Neutrophil (primary cell): ENCODE measurements around the gene MYOZ1.

Experiments used
- H3K27ac ChIP-seq: fragments of 200-600 bp; sonication (generic); 2 replicates; pipeline ENCODE4 v1.5.1; 2016; ENCODE audit warnings: mild to moderate bottlenecking, moderate library complexity
- H3K27me3 ChIP-seq: fragments of 200-600 bp; sonication (generic); 2 replicates; pipeline ENCODE4 v1.6.0; 2016; ENCODE audit warnings: mild to moderate bottlenecking
- H3K36me3 ChIP-seq: fragments of 200-600 bp; sonication (generic); 2 replicates; pipeline ENCODE4 v1.5.1; 2017
- H3K4me1 ChIP-seq, 2 experiments: fragments of 200-600 bp in 1 of 2; sonication (generic) in 1 of 2; 1 replicate in 1 of 2; 2 replicates in 1 of 2; pipeline versions ENCODE4 v1.5.1 to v1.6.1; 2013 to 2016; ENCODE audit warnings: low read depth in 1 of 2, low read length in 1 of 2, mild to moderate bottlenecking in 1 of 2, moderate library complexity in 1 of 2; ENCODE audit not compliant: control insufficient read depth in 1 of 2, insufficient read depth in 1 of 2
- H3K4me3 ChIP-seq, 2 experiments: fragments of 200-600 bp in 1 of 2; sonication (generic) in 1 of 2; 1 replicate in 1 of 2; 2 replicates in 1 of 2; pipeline ENCODE4 v1.5.1; 2013 to 2016; ENCODE audit warnings: low read depth in 1 of 2, low read length in 1 of 2, mild to moderate bottlenecking in 1 of 2, moderate library complexity in 1 of 2
- H3K9me3 ChIP-seq: fragments of 200-600 bp; sonication (generic); 2 replicates; pipeline ENCODE4 v1.5.1; 2016
- TF ChIP-seq, protein P1 (sequence below): fragments of 200-600 bp; sonication (generic); IDR thresholded peaks from 2 replicates; pipeline ENCODE4 v1.5.1; 2016; ENCODE audit warnings: antibody characterized with exemption

Gene MYOZ1

DNA sequence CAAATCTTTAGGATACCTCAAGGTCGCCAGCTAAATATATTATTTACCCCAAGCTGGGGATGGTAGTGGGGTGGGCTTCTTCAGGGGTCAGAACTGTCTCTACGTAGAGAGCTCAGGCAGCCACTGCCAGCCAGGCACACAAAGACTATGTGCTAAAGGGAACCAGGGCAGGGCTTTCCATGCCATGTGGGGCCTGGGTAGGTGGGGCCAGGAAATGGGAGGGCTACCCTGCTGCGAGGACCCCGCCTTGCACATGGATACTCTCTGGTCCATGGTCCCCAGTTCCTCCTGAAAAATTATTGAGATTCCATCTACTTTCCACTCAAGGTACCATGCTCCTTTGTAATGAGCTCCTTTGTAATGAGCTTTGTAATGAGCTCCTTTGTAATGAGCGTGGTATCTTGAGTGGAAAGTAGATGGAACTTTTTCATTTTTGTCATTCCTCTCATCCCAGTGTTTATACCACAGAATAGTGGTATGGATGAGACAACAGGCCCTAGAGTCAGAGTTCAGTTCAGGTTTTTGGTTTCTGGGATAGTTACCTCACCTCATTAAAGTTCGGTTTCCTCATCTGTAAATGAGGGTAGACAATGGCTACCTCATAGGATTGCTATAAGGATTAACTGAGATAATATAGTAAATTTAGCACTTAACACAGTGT lies 8.7 kb upstream of the MYOZ1 start:
- H3K4me1 ChIP-seq: peaks cover 5 to 12% of the 10 kb centered on the region in 2 experiments
- H3K9me3 ChIP-seq: no peaks in the 10 kb centered on the region
- H3K4me3 ChIP-seq: no peak overlapping the region
- H3K27ac ChIP-seq: no peak overlapping the region
- H3K36me3 ChIP-seq: no peaks in the 10 kb centered on the region
- H3K27me3 ChIP-seq: peaks cover 45% of the 10 kb centered on the region
- TF ChIP-seq, protein P1, sequence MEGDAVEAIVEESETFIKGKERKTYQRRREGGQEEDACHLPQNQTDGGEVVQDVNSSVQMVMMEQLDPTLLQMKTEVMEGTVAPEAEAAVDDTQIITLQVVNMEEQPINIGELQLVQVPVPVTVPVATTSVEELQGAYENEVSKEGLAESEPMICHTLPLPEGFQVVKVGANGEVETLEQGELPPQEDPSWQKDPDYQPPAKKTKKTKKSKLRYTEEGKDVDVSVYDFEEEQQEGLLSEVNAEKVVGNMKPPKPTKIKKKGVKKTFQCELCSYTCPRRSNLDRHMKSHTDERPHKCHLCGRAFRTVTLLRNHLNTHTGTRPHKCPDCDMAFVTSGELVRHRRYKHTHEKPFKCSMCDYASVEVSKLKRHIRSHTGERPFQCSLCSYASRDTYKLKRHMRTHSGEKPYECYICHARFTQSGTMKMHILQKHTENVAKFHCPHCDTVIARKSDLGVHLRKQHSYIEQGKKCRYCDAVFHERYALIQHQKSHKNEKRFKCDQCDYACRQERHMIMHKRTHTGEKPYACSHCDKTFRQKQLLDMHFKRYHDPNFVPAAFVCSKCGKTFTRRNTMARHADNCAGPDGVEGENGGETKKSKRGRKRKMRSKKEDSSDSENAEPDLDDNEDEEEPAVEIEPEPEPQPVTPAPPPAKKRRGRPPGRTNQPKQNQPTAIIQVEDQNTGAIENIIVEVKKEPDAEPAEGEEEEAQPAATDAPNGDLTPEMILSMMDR: no peak

GRCh38 chr10:73648975-73649829 lies 7.9 kb upstream of the MYOZ1 start:
- Histone ChIP-seq H3K4me1 (peaks cover 6 to 12% of the 10 kb centered on the region in 2 experiments), H3K27ac (no peak overlapping the region), H3K27me3 (peaks cover 47% of the 10 kb centered on the region), H3K9me3 (no peaks in the 10 kb centered on the region), H3K36me3 (no peaks in the 10 kb centered on the region), H3K4me3 (no peak overlapping the region)
- TF ChIP-seq, protein P1: no peak

DNA sequence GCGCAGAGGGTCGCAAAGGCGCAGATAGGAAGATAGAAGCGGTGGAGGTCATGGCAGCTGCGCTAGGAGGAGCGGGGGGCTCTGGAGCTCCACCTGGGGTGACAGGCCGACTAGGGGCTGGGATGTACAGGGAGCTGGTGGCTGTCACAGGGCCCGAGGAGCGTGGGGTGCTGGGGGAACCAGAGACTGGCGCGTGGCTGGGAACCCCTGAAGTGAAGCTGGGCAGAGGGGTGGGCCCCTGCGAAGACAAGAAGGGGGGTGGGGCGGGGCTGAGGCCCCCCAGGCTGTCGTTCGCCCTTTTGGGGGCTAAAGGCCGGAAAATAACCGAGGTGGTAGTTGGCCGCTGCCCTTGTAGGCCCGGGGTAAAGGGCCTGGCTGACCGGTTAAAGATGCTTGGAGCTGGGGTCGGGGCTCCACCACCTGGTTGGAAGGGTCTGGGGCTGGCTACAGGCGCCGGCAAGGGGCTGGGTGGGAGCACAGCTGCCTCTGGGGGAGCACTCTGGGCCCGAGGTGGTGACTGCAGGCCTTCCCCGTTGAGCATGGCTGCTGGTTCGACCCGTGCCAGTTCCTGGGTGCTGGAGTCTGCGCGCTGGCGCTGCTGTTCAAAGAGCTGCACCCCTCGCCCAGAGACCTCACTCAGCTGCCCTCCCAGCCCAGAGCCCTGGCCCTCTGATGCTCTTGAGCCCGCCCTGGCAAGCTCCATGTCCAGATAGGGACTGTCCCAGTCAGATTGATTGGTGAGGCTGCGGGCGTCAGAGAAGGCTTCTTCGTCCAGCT lies 6.8 kb upstream of the MYOZ1 start:
- Histone ChIP-seq H3K27me3 (peaks cover 47% of the 10 kb centered on the region), H3K9me3 (no peaks in the 10 kb centered on the region), H3K27ac (no peak overlapping the region), H3K36me3 (no peaks in the 10 kb centered on the region), H3K4me3 (peak overlapping the region in 1 of 2 experiments; percentile 28), H3K4me1 (peaks cover 9 to 12% of the 10 kb centered on the region in 2 experiments)
- TF ChIP-seq, protein P1: no peak

GRCh38 chr10:73647211-73647874 lies 6.1 kb upstream of the MYOZ1 start:
- Histone ChIP-seq H3K27me3 (peaks cover 47% of the 10 kb centered on the region), H3K4me1 (peaks cover 9 to 12% of the 10 kb centered on the region in 2 experiments), H3K27ac (no peak overlapping the region), H3K9me3 (no peaks in the 10 kb centered on the region), H3K4me3 (peak overlapping the region; percentile 8 to 28), H3K36me3 (no peaks in the 10 kb centered on the region)
- TF ChIP-seq, protein P1: no peak

- no peak overlapping the region for H3K27ac ChIP-seq
- no peaks in the 10 kb centered on the region for H3K9me3 ChIP-seq
- H3K4me1 ChIP-seq: peaks cover 9 to 12% of the 10 kb centered on the region in 2 experiments
- no peak overlapping the region for H3K4me3 ChIP-seq
- peaks cover 47% of the 10 kb centered on the region for H3K27me3 ChIP-seq
- no peaks in the 10 kb centered on the region for H3K36me3 ChIP-seq
- TF ChIP-seq, protein P1: no peak
These were observed 5.3 kb upstream of the MYOZ1 start for GRCh38 chr10:73646598-73647041.
